ENCODE measurements around the gene SLC39A13.

The SLC39A13 gene

GRCh38 chr11:47406896-47407745 lies 1.3 kb upstream of the SLC39A13 start:
- peak; percentile 29 for DNase-seq

GRCh38 chr11:47408598-47409439 lies 429 bp downstream of the SLC39A13 start:
- DNase-seq: peak; percentile 88

GRCh38 chr11:47409440-47410369 lies 1.3 kb downstream of the SLC39A13 start:
- peak; percentile 31 for DNase-seq

GRCh38 chr11:47410370-47411264 lies 2.2 kb downstream of the SLC39A13 start:
- no peak for DNase-seq

- DNase-seq: peak; percentile 94
Measured at GRCh38 chr11:47411884-47412746, 3.7 kb downstream of the SLC39A13 start.

GRCh38 chr11:47413351-47413750 lies 5.0 kb downstream of the SLC39A13 start:
- DNase-seq: no peak

GRCh38 chr11:47413908-47414684 lies 5.7 kb downstream of the SLC39A13 start:
- no peak for DNase-seq

- no peak for DNase-seq
Measured at GRCh38 chr11:47414685-47415070, 6.3 kb downstream of the SLC39A13 start.

GRCh38 chr11:47415091-47415854 lies 6.9 kb downstream of the SLC39A13 start:
- peak; percentile 34 for DNase-seq

- peak; percentile 91 for DNase-seq
Measured at GRCh38 chr11:47415949-47416472, 7.6 kb downstream of the SLC39A13 start.

- DNase-seq: no peak
Measured at GRCh38 chr11:47417712-47418111, 9.3 kb downstream of the SLC39A13 start.

- DNase-seq: no peak
Measured at GRCh38 chr11:47418454-47419259, 10.3 kb downstream of the SLC39A13 start.

- no peak for DNase-seq
Measured at GRCh38 chr11:47425611-47426010, 17.2 kb downstream of the SLC39A13 start.

- peak; percentile 81 for DNase-seq
Measured at GRCh38 chr11:47426062-47426956, 17.9 kb downstream of the SLC39A13 start, which contains the start of gene PSMC3. PSMC3 (minus strand) TSS chr11:47426439; CDS start chr11:47426279, 160 bp downstream.

- DNase-seq: no peak
Measured at GRCh38 chr11:47430524-47430923, 22.1 kb downstream of the SLC39A13 start.

GRCh38 chr11:47431356-47432083 lies 23.1 kb downstream of the SLC39A13 start:
- no peak for DNase-seq

All from 8988T (cell line).